HG02884 (cell line): Measurements from ENCODE around the gene C5.
"Not testable (repeated sequence)": the region's sequence is repeated elsewhere in the genome, so short reads cannot be mapped to it uniquely, and the experiment has no call there.

Source experiments
- ATAC-seq: cut with Tn5 transposase; IDR thresholded peaks from one replicate; pipeline ENCODE4 v1.9.1; 2021; ENCODE audit warnings: mild to moderate bottlenecking, moderate library complexity; ENCODE audit not compliant: unreplicated experiment

Gene C5

GRCh38 chr9:121053544-121053943, 3.5 kb upstream of the C5 start:
- ATAC-seq = no peak

- no peak for ATAC-seq
Observed at GRCh38 chr9:121048618-121049017, 1.5 kb downstream of the C5 start.

- ATAC-seq = no peak
Observed at GRCh38 chr9:121048175-121048574, 1.9 kb downstream of the C5 start.

DNA sequence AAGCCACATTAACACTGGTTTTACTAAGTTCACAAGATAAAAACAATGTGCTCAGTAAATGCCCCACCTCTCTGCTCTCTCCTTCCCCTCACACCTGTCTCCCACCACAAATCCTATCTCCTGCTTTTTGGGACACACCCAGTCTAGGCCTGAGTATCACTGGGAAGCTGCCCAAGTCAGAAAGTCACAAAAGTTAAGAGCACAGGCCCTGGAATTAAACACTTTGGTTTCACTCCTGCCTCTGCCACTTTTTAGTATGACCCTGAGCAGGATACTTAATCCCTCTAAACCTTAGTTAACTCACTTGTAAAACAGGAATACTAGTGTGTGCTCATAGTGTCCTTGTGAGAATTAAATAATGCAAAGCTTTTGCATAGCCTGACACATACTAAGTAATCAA, 11.3 kb downstream of the C5 start:
- no peak for ATAC-seq

DNA sequence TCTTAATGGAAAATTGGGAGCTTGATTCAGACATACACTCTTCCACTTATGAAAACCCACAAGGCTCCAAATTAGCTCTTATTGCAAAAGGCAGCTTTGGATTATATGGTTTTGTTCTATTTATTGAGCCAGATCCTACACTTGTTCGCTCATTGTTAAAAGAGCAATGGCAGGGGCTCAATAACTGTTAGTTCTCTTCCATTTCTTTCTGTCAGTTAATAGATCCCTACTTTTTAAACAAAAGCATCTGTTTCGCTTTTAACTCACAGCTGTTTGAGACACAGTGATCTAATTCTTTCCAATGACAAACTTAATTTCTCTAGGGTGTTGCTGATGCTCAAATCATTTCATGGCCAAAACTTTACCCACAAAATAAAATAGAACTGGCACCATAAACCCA, 11.7 kb downstream of the C5 start:
- ATAC-seq = no peak

- ATAC-seq = not testable (repeated sequence)
Observed at GRCh38 chr9:121035717-121036116, 14.4 kb downstream of the C5 start.

DNA sequence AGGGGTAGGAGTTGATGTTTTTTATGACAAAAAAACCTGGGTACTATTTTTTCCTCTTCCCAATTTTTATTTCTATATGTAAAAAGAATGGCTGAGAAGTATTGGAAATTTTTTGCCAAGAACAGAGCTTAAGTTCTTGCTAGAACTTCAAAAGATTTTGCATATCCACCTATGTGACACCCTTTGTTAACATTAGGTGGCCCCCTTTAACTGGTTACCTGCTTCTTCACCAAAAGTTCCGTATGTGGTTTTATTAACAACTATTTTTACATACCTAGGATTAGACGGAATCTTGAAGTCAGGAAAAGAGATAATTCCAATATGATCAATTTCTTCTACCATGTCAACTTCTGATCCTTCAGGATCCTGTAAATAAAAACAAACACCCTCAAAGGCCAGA, 15.5 kb downstream of the C5 start:
- no peak for ATAC-seq

GRCh38 chr9:121029469-121029868, 20.6 kb downstream of the C5 start:
- no peak for ATAC-seq

DNA sequence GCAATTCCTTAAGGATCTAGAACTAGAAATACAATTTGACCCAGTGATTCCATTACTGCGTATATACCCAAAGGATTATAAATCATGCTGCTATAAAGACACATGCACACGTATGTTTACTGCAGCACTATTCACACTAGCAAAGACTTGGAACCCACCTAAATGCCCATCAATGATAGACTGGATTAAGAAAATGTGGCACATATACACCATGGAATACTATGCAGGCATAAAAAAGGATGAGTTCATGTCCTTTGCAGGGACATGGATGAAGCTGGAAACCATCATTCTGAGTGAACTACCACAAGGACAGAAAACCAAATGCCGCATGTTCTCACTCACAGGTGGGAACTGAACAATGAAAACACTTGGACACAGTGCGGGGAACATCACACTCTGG, 21.8 kb downstream of the C5 start:
- not testable (repeated sequence) for ATAC-seq

- ATAC-seq = no peak
Observed at GRCh38 chr9:121026768-121027167, 23.3 kb downstream of the C5 start.

DNA sequence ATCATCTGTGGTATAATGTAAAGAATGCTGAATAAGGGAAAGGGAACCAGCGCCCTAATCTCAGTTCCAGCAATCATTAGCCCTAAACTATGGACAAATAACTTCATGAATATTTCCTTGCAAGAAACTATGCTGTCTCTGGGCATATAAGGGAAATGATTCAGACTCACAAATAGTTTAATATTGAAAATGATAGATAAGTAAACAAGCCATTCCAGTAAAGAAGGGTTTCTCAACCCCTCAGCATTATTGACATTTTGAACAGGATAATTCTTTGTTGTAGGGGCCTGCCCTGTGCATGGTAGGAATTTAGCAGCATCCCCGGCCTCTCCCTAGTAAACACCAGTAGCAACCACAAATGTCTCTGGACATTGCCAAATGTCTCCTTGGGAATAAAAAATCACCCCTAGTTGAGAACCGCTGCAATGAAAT, 23.8 kb downstream of the C5 start:
- ATAC-seq = no peak

DNA sequence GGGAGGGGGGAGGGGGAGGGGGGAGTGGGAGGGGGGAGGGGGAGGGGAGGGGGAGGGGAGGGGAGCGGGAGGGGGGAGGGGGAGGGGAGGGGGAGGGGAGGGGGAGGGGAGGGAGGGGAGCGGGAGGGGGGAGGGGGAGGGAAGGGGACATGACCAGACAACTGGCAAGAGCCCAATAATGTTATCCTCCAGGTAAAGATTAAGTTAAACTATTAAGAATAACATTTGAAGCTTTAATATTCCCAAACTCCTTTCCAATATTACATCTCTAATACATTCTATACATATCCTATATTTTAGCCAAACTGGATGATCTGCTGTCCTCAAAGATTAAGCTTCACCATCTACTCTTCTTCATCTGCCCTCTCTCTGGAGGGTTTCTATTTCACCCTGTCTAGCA, 25.8 kb downstream of the C5 start:
- ATAC-seq = no peak

DNA sequence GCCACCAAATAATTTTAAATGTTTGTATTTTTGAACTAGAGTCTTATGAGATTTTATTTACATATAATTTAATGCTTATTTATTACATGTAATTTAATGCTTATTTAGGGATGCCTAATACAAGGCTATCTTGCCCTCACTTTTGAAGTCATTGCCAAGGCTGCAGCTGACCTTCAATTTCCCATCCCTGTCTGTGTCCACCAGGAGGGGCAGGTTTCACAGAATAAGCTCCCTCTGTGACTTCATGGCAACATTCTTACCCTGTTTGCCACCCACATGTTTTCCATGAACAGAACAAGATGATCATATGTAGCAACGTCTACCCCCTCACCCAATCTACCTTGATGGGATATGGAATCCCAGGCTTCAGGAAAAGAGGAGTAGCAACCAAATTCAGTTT, 27.0 kb downstream of the C5 start:
- no peak for ATAC-seq

GRCh38 chr9:121021301-121021700, 28.8 kb downstream of the C5 start:
- no peak for ATAC-seq

DNA sequence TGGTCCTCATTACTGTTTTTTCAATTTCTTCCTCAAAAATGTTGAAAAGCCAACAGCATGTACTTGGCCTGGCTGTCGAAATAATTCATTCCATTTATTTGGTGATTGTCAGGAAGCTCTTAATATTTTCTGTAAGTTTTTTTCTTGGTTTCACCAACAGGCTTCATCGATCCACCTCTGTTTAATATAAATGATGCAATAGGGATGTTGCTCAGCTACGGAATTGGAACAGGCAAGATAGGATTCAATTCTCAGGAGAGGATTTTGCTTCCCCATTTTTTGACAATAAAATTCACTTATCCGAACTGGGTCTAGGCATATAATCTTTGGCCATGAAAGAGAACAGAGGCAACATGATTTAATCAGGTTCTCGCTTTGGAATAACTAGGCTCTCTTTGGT, 30.8 kb downstream of the C5 start:
- ATAC-seq = no peak

GRCh38 chr9:121013911-121014310, 36.2 kb downstream of the C5 start:
- ATAC-seq = no peak

GRCh38 chr9:121009650-121010049, 40.4 kb downstream of the C5 start:
- no peak for ATAC-seq

GRCh38 chr9:120999317-120999716, 50.8 kb downstream of the C5 start:
- no peak for ATAC-seq

DNA sequence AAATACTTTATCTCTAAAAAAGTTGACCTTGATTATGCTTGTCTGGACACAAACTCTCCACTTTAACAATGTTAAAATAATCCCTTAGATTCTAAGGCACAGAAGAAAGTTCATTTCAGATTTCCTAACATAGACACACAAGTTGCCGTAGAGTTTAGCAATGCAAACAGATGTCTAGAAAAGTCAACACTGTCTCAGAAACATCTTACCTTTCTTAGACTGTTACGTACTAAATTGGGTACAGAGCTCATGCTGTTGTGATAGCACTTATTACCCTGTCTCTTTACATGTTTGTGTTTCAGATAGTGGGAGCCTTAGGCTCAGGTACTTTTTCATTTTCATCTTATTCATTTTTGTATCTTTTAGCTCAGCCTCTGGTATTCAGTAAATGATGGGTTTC, 52.0 kb downstream of the C5 start:
- no peak for ATAC-seq

DNA sequence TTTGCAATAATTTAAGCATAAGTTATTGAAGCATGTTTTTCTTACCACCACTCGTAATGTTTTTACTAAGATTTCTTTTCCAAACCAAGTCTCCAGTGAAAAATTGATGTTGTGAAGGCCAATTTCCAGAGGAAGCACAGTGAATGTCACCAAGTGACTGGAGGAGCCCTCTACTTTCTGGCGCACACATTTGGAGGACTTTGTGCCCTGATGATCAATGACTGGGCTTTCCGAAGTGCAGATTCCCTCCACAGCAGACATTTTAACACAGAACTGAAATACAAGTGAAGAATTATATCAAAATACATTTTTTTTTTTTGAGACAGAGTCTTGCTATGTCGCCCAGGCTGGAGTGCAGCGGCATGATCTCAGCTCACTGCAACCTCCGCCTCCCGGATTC, 52.6 kb downstream of the C5 start:
- no peak for ATAC-seq

DNA sequence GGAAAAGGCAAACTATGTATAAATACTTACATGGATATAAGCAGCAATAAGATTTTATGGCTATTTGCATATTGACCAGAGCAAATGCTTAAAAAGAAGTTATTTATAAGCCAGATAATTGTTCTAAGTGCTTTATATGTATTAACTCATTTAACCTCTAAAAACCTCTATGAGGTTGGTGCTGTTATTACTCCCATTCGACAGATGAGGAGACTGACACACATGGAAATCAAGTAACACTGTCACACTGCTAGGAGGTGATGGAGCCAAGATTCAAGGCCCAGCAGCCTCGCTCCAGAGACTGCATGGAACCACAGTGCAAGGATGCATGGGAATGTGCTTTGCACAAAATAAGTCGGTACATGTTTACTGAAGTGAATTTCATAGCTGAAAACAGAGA, 53.7 kb downstream of the C5 start:
- ATAC-seq = no peak

GRCh38 chr9:120989065-120989464, 61.0 kb downstream of the C5 start:
- ATAC-seq = no peak

DNA sequence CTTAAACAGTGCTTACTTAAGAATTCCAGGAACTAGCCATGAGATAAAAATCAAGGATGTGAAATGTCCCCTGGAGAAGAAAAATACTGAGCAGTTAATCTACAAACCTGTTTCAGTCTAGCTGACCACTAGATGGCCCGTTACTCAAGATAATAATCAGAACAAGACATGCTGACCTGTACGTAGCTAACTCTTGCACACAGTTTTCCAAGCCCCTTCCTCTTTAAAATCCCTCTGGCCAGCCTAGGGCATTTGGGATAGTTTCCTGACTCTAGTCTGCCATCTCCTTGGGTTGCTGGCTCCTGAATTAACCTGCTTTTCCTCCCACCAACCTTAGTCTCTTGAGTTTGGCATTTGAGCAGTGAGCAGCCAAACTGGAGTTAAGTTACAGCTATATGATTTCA, 64.3 kb downstream of the C5 start:
- no peak for ATAC-seq

- peak; percentile 53 for ATAC-seq
Observed at GRCh38 chr9:120983259-120983837, 66.7 kb downstream of the C5 start.
